ENCODE results near the gene NKX2-8.

The NKX2-8 gene

DNA sequence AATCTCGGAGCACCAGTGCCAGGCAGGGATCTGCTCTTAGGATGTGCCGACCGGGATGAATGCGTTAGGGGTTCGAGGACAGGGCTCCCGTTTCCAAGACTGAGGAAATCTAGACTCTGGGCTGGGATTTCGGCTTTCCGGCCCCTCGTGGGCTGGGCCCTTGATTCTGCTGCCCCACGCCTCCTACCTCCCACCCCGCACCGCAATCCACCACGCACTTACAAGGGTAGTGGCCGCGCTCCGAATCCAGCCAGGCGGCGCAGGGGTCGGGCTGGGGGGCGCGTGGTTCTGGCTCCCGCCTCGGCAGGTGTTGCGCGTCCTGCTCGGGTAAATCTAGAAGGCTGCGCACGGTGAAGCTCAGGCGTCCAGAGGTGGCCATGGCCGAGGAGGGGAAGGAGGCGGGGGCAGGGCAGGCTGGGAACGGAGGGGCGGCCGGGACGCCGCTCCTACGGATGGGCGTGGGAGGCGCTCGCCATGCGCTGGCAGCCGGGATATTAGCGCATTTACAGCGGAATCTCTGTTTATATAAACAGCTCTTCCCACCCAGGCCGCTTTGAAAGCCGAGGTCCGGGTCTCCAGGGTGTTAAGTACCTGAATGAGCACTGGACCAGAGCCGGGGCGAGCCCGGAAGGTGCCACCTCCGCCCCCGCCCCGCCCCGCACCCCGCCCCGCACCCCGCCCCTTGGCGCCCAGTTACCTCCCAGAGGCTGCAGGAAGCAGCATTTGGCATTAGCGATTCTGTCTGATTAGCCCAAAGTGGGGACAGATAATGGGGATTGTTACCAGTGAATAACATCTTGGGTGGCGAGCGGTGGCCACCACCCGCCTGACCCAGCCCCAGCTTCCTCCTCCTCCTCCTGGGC is at the start of gene NKX2-8:
Gene NKX2-8 (minus strand): TSS at position 604 of the 863 bp plus-strand sequence. CDS start 225 bp downstream, at position 379.
- DNase-seq: no peak

GRCh38 chr14:36627981-36628380 is 45.6 kb upstream of the NKX2-8 start:
- no peak for DNase-seq

DNA sequence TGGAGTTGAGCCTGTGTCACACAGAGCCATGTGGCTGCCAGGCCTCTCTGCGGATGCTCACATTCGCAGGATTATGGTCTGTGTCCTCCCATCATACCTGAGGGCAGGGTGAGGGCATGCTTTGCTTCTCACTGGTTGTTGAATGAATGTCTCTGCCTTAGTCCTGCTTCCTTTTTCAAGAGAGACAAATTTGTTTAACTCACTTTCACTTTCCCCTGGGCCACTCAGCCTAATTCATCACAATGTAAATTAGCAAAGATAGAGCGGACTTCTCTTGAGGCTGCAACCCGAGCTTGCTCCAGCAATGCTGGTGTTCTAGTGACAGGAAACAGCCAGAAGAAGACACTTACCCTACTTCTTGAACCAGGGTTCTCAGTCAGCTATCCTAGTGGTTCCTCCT is 43.7 kb upstream of the NKX2-8 start:
- no peak for DNase-seq

DNA sequence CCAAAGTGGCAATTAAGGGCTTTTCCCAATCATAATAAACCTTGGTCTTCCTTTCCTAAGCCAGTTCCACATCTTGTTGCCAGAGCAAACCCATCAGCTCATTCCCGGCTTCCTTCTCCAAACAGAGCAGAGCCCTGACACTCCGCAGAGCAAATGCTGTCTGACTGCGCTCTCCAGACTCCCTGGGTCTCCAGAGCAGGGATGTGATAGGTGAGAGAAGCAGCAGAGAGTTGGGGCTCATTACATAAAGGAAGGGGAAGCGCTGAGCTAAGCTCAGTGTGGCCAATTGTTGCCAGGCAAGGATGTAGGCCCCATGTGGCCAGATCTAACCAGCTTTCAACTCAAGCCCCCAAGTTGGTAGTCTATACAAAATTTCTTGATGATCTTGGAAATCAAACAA is 43.0 kb upstream of the NKX2-8 start:
- DNase-seq: no peak

GRCh38 chr14:36625014-36625413 is 42.6 kb upstream of the NKX2-8 start:
- DNase-seq: no peak

DNA sequence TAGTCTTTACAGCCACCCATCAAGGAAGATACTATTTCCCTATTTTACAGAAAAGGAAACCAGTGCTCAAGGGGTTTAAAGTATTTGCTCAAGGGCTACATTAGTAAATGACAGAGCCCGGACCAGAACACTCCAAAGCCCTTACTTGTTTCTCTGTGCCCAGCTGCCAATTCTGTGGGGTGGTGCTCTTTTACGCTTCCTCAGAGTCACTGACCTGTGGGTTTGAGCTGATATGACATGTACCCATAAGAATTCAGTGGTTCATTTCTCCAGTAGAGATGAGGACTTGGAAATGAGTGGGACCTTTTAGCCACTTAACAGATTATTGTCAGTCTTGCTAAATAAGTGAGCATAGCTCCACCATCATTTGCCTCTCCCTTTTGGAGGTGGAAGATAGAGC is 37.4 kb upstream of the NKX2-8 start:
- DNase-seq: no peak

- DNase-seq: no peak
Observed at GRCh38 chr14:36619131-36619530, 36.7 kb upstream of the NKX2-8 start.

DNA sequence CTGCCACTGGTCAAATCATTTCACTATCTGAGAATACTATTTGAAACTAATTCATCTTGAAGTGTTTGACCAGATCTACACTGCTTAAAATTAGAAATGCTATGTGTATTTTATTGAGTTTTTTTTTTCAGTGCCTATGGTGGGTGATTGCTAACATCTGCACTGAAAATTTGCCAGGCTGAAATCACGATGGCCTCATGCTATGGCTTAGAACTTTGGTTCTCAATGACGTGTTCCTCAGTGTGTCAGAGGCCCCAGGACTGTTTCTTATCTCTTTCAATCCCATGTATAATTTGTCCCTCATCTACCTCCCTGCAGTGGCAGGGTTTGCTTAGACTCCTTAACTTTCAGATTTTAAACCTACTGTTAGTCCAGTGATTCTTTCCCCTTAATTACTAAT is 36.2 kb upstream of the NKX2-8 start:
- no peak for DNase-seq

DNA sequence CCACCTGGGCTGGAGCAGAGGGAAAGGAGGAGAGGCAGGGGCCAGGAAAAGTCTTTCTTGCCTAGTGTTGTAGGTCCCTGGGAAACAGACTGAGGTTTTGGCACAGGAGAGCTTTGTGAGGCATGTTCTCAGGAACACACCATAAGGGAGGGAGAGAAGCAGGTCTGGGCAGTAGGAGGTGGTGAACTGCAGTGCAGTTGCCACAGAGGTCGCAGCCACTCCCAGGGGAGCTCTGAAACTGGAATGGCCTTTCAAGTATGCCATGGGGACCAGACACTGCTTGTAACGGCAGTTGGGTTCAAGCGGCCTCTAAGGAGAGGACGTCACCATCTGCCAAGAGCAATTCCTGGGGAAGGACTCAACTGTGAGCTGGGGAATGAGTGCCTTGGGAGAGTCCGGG is 35.4 kb upstream of the NKX2-8 start:
- no peak for DNase-seq

- DNase-seq: no peak
Observed at GRCh38 chr14:36605506-36605857, 23.1 kb upstream of the NKX2-8 start.

GRCh38 chr14:36604757-36605505 is 22.5 kb upstream of the NKX2-8 start:
- DNase-seq: peak; percentile 29

- DNase-seq: no peak
Observed at GRCh38 chr14:36600431-36600830, 18.0 kb upstream of the NKX2-8 start.

DNA sequence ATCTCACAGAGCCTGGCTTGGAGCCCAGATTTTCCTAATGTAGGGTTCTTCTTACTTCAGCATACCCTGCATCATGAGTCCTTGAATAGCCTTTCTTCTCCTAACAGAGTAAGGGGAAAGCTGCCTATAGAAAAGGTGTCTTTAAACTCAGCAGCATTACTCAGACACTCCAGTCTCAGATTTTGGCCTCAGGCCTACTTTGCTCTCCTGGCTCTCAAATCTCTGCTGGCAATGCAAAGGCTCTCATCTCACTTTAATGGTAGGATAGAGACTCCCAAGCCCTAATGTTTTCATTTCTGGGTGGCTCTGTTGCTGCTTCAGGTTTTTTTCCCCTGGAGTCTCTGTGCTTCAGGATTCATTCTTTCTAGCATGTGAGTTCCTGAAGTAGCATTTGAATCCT is 9.1 kb upstream of the NKX2-8 start:
- no peak for DNase-seq

DNA sequence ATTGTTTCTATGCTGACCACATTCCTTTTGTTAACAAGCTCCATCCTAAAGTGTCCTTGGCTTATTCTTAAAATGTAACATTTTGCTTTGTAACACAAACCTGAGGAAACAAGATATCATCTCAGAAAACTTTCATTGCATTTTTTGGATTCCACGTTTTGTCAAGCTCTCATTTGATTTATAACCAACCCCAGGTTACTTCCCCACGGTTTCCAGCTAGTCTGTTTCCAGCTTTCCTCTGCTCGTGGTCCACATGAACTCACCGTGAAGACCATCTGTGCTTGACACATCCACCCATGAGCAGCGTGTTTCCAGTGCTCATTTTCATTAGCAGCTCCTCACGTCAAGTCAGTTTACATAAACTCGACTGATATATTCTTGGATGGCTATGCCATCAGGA is 6.4 kb upstream of the NKX2-8 start:
- DNase-seq: no peak

GRCh38 chr14:36588119-36588518 is 5.7 kb upstream of the NKX2-8 start:
- DNase-seq: no peak

GRCh38 chr14:36585100-36585499 is 2.7 kb upstream of the NKX2-8 start:
- DNase-seq: no peak

GRCh38 chr14:36583893-36584811 is 1.7 kb upstream of the NKX2-8 start:
- DNase-seq: no peak

DNA sequence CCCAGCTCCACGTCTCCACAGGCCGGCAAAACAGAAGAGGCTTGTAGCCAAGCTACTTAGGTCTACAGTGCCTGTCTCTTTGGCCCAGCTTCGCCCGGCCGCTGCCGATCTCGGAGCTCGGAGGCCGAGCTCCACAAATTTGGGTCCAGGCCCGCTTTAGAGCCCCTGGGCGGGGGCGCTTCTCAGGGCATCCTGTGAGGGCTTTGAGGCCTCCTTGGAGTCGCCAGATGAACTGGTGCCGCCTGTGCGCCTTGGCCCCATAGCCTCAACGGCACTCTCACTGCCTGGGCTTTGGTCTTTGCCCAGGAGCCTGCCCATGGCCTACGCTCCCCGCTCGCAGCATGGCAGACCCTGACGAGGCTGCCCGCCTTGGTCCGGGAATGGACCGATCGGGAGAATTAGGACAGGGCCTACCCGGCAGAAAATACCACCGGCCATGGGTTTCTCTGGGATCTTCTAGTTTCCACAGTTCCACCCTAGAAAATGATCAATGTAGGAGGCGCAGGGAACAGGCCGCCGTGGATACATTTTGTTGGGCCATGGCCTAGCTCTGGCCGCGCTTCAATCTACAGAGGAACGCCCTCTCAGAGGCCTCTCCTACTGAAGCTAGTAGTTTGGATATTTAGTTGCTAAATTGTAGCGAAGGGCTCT is 953 bp upstream of the NKX2-8 start:
- DNase-seq: no peak

DNA sequence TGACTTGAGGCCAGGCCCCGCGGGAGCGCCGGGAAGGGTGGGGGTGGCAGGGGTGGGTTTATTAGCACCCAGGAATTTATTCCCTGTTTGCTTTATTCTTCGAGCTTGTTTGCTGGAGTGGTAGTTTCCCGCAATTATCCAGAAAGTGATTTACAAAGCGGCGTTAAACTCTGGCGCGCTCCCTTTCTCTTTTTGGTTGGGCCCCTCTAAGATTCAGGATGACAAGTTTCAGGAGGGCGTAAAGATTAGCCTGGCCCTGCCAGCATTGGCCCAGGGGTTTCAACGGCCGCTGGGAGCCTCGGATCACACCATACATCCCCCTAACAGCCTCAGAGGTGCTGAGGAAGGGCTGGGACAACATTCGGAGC is 444 bp upstream of the NKX2-8 start:
- DNase-seq: no peak

- no peak for DNase-seq
Observed at GRCh38 chr14:36580856-36581831, 1.3 kb downstream of the NKX2-8 start.

GRCh38 chr14:36580141-36580855 is 2.1 kb downstream of the NKX2-8 start:
- DNase-seq: no peak
